ENCODE measurements around the gene SSC4D. TPM values are rescaled to one million over a fixed set of nuclear protein-coding genes. Genes with fewer than 3 reads are reported as not detected.
"Not testable (repeated sequence)": the region's sequence is repeated elsewhere in the genome, so short reads cannot be mapped to it uniquely, and the experiment has no call there.

SSC4D gene
- total RNA-seq, 1 donor from 2014 or later = 22.4 TPM

GRCh38 chr7:76403780-76404494, 5.6 kb downstream of the SSC4D start:
- H3K27ac Mint-ChIP-seq = no peak overlapping the region
- no peaks in the 10 kb centered on the region for H3K9me3 Mint-ChIP-seq
- H3K36me3 Mint-ChIP-seq = no peaks in the 10 kb centered on the region
- TF ChIP-seq, protein P1, sequence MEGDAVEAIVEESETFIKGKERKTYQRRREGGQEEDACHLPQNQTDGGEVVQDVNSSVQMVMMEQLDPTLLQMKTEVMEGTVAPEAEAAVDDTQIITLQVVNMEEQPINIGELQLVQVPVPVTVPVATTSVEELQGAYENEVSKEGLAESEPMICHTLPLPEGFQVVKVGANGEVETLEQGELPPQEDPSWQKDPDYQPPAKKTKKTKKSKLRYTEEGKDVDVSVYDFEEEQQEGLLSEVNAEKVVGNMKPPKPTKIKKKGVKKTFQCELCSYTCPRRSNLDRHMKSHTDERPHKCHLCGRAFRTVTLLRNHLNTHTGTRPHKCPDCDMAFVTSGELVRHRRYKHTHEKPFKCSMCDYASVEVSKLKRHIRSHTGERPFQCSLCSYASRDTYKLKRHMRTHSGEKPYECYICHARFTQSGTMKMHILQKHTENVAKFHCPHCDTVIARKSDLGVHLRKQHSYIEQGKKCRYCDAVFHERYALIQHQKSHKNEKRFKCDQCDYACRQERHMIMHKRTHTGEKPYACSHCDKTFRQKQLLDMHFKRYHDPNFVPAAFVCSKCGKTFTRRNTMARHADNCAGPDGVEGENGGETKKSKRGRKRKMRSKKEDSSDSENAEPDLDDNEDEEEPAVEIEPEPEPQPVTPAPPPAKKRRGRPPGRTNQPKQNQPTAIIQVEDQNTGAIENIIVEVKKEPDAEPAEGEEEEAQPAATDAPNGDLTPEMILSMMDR (IDR thresholded peaks at IDR 0.05; ENCODE audit: unreplicated experiment) = no peak
- DNase-seq (ENCODE audit: low spot score in 2 of 2, unreplicated experiment in 2 of 2) = no peak
- no peak overlapping the region for H3K4me3 Mint-ChIP-seq
- H3K27me3 Mint-ChIP-seq (ENCODE audit: low read depth) = no peaks in the 10 kb centered on the region
- peaks cover 9% of the 10 kb centered on the region for H3K4me1 Mint-ChIP-seq

DNA sequence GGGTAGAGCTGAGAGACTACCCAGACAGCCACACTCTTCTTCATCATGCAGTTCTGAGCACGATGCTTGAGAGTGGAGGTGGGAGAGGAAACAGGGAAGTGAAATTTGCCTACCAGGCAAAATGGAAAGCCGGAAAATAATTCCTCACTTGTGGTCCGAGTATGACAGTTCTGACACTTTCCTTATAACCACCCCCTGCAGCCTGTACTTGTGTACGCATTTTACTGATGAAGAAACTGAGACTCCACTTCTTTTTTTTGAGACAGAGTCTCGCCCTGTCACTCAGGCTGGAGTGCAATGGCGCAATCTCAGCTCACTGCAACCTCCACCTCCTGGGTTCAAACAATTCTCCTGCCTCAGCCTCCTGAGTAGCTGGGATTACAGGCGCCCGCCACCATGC, 6.4 kb downstream of the SSC4D start:
- not testable (repeated sequence) for H3K4me1 Mint-ChIP-seq; H3K27me3 Mint-ChIP-seq (ENCODE audit: low read depth); H3K9me3 Mint-ChIP-seq; H3K36me3 Mint-ChIP-seq; H3K27ac Mint-ChIP-seq; DNase-seq (ENCODE audit: low spot score in 2 of 2, unreplicated experiment in 2 of 2); H3K4me3 Mint-ChIP-seq

- DNase-seq (ENCODE audit: low spot score in 2 of 2, unreplicated experiment in 2 of 2) = no peak
- Mint-ChIP-seq H3K36me3 (no peaks in the 10 kb centered on the region), H3K27ac (no peak overlapping the region), H3K4me1 (no peaks in the 10 kb centered on the region), H3K27me3 (ENCODE audit: low read depth) (no peaks in the 10 kb centered on the region), H3K4me3 (no peak overlapping the region), H3K9me3 (no peaks in the 10 kb centered on the region)
- TF ChIP-seq, protein P1 (IDR thresholded peaks at IDR 0.05; ENCODE audit: unreplicated experiment) = no peak
These were observed 9.2 kb downstream of the SSC4D start for GRCh38 chr7:76400248-76400647.

GRCh38 chr7:76397409-76398183, 11.9 kb downstream of the SSC4D start:
- H3K4me1 Mint-ChIP-seq = peaks cover 4% of the 10 kb centered on the region
- no peak overlapping the region for H3K27ac Mint-ChIP-seq
- H3K4me3 Mint-ChIP-seq = no peak overlapping the region
- no peaks in the 10 kb centered on the region for H3K36me3 Mint-ChIP-seq
- no peaks in the 10 kb centered on the region for H3K27me3 Mint-ChIP-seq (ENCODE audit: low read depth)
- DNase-seq (ENCODE audit: low spot score in 2 of 2, unreplicated experiment in 2 of 2) = no peak
- TF ChIP-seq, protein P1 (IDR thresholded peaks at IDR 0.05; ENCODE audit: unreplicated experiment) = no peak
- H3K9me3 Mint-ChIP-seq = no peaks in the 10 kb centered on the region

- Mint-ChIP-seq H3K4me3 (no peak overlapping the region), H3K36me3 (no peaks in the 10 kb centered on the region), H3K4me1 (peaks cover 7% of the 10 kb centered on the region), H3K27me3 (ENCODE audit: low read depth) (no peaks in the 10 kb centered on the region), H3K9me3 (no peaks in the 10 kb centered on the region), H3K27ac (no peak overlapping the region)
- no peak for DNase-seq (ENCODE audit: low spot score in 2 of 2, unreplicated experiment in 2 of 2)
- TF ChIP-seq, protein P1 (IDR thresholded peaks at IDR 0.05; ENCODE audit: unreplicated experiment) = no peak
These were observed 12.6 kb downstream of the SSC4D start for GRCh38 chr7:76396864-76397263.

All from mesothelial cell of epicardium (in vitro differentiated cells).